ENCODE results near the gene P2RX2. TPM values are rescaled to one million over a fixed set of nuclear protein-coding genes. Genes with fewer than 3 reads are reported as not detected.

P2RX2 gene
- total and polyA plus RNA-seq, 2 experiments from 2014 or later: not detected

DNA sequence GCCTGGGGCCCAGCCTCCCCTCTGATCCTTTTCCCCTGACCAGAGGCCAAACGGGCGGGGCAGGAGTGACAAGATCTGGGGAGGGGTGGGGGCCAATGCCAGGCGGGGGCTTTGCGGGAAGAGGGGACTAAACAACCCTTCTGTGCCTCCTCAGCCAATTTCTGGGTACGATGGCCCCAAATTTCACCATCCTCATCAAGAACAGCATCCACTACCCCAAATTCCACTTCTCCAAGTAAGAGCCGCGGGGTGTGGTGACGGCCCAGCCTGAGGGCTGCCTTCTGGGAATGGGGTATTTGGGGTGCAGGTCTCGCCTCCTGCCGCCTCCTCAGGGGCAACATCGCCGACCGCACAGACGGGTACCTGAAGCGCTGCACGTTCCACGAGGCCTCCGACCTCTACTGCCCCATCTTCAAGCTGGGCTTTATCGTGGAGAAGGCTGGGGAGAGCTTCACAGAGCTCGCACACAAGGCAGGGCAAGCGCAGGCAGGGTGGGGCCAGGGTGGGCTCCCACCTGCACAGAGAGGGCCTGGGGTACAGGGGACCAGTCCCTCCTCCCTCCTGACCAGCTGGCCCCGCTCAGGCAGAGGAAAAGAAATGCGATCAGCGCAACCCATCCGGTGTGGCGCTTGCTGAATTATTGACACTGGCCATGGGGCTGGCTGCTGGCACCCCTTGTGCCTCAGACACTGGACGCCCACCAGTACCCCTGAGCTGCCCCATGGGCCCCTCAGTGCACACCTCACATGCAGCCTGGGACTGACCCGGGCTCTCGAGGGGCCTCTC lies 1.7 kb downstream of the P2RX2 start:
- Histone ChIP-seq H3K9me2 (replicated peaks; ENCODE audit: insufficient read depth) (no peaks in the 10 kb centered on the region), H3K27ac (no peak overlapping the region), H3K27me3 (peaks cover 42% of the 10 kb centered on the region), H3K36me3 (replicated peaks; ENCODE audit: insufficient read depth, low read depth) (no peaks in the 10 kb centered on the region), H3K4me1 (ENCODE audit: insufficient read depth) (peaks cover 7% of the 10 kb centered on the region), H3K4me2 (no peak overlapping the region), H2AFZ (no peak overlapping the region), H3K9me3 (ENCODE audit: low read depth) (peaks cover 5% of the 10 kb centered on the region), H3K4me3 (no peak overlapping the region), H3K79me2 (no peaks in the 10 kb centered on the region), H4K20me1 (ENCODE audit: insufficient read depth, poor library complexity, severe bottlenecking) (no peaks in the 10 kb centered on the region)
- TF ChIP-seq, protein P1, sequence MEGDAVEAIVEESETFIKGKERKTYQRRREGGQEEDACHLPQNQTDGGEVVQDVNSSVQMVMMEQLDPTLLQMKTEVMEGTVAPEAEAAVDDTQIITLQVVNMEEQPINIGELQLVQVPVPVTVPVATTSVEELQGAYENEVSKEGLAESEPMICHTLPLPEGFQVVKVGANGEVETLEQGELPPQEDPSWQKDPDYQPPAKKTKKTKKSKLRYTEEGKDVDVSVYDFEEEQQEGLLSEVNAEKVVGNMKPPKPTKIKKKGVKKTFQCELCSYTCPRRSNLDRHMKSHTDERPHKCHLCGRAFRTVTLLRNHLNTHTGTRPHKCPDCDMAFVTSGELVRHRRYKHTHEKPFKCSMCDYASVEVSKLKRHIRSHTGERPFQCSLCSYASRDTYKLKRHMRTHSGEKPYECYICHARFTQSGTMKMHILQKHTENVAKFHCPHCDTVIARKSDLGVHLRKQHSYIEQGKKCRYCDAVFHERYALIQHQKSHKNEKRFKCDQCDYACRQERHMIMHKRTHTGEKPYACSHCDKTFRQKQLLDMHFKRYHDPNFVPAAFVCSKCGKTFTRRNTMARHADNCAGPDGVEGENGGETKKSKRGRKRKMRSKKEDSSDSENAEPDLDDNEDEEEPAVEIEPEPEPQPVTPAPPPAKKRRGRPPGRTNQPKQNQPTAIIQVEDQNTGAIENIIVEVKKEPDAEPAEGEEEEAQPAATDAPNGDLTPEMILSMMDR (IDR thresholded peaks at IDR 0.05; ENCODE audit: poor library complexity): no peak
- TF ChIP-seq EZH2 (IDR thresholded peaks at IDR 0.05; ENCODE audit: borderline replicate concordance): no peak
- TF ChIP-seq EZH2phosphoT487 (IDR thresholded peaks at IDR 0.05; ENCODE audit: low read depth, severe bottlenecking, unreplicated experiment): no peak
- WGBS (ENCODE audit: low lambda C conversion rate, missing lambda C conversion rate): 76% methylated on average over 20 of the region's 29 CpGs
- no peak for DNase-seq (ENCODE audit: low spot score)

DNA sequence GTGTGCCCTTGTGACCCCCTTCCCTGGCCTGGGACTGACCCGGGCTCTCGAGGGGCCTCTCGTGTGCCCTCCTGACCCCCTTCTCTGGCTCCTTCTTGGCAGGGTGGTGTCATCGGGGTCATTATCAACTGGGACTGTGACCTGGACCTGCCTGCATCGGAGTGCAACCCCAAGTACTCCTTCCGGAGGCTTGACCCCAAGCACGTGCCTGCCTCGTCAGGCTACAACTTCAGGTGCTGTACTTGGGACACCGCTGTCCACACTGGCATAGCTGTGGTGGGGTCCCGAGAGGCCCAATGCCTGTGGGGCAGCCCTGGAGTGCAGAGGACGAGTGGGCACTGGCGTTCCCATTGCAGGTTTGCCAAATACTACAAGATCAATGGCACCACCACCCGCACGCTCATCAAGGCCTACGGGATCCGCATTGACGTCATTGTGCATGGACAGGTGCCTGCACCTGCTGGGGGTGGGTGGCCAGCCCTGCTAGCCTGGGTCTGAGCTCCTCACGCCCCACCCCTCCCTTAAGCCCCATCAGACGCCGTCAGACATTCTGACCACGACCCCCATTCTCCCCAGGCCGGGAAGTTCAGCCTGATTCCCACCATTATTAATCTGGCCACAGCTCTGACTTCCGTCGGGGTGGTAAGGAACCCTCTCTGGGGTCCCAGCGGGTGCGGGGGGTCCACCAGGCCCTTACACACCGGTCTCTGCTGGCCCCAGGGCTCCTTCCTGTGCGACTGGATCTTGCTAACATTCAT lies 2.5 kb downstream of the P2RX2 start:
- Histone ChIP-seq H4K20me1 (ENCODE audit: insufficient read depth, poor library complexity, severe bottlenecking) (no peaks in the 10 kb centered on the region), H3K9me2 (replicated peaks; ENCODE audit: insufficient read depth) (no peaks in the 10 kb centered on the region), H3K36me3 (replicated peaks; ENCODE audit: insufficient read depth, low read depth) (no peaks in the 10 kb centered on the region), H3K4me3 (no peak overlapping the region), H3K4me1 (ENCODE audit: insufficient read depth) (peaks cover 7% of the 10 kb centered on the region), H3K4me2 (no peak overlapping the region), H3K9me3 (ENCODE audit: low read depth) (peaks cover 5% of the 10 kb centered on the region), H3K79me2 (no peaks in the 10 kb centered on the region), H3K27me3 (peaks cover 35% of the 10 kb centered on the region), H2AFZ (no peak overlapping the region), H3K27ac (no peak overlapping the region)
- TF ChIP-seq, protein P1 (IDR thresholded peaks at IDR 0.05; ENCODE audit: poor library complexity): no peak
- no peak for TF ChIP-seq EZH2 (IDR thresholded peaks at IDR 0.05; ENCODE audit: borderline replicate concordance)
- TF ChIP-seq EZH2phosphoT487 (IDR thresholded peaks at IDR 0.05; ENCODE audit: low read depth, severe bottlenecking, unreplicated experiment): no peak
- 86% methylated on average over 28 of the region's 28 CpGs for WGBS (ENCODE audit: low lambda C conversion rate, missing lambda C conversion rate)
- no peak for DNase-seq (ENCODE audit: low spot score)

DNA sequence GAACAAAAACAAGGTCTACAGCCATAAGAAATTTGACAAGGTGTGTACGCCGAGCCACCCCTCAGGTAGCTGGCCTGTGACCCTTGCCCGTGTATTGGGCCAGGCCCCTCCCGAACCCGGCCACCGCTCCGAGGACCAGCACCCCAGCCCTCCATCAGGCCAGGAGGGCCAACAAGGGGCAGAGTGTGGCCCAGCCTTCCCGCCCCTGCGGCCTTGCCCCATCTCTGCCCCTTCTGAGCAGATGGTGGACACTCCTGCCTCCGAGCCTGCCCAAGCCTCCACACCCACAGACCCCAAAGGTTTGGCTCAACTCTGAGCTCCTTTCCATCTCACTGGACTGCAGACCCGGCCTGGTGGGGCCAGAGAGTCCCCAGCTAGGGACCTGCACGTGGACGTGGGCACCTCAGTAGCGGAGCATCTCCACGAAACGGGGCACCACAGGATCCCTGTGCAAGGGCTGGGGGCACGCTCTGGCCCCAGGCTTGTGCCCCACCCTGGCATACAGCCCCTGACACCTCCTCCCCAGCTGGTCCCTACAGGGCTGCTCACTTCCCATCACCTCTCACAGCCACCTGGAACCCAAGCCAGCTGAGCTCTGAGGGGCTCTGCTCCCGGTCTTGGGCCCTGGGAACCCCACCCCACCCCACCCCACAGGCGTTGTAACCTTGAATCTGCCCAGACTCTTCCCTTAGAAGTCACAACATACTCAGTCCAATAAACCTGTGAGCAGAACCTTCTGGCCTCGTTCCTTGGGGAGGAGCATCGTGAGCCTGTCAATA lies 3.3 kb downstream of the P2RX2 start:
- Histone ChIP-seq H3K36me3 (replicated peaks; ENCODE audit: insufficient read depth, low read depth) (no peaks in the 10 kb centered on the region), H4K20me1 (ENCODE audit: insufficient read depth, poor library complexity, severe bottlenecking) (no peaks in the 10 kb centered on the region), H3K4me2 (no peak overlapping the region), H3K9me3 (ENCODE audit: low read depth) (peaks cover 4% of the 10 kb centered on the region), H2AFZ (no peak overlapping the region), H3K4me1 (ENCODE audit: insufficient read depth) (peaks cover 7% of the 10 kb centered on the region), H3K79me2 (no peaks in the 10 kb centered on the region), H3K27me3 (peaks cover 29% of the 10 kb centered on the region), H3K4me3 (no peak overlapping the region), H3K9me2 (replicated peaks; ENCODE audit: insufficient read depth) (no peaks in the 10 kb centered on the region), H3K27ac (no peak overlapping the region)
- TF ChIP-seq EZH2 (IDR thresholded peaks at IDR 0.05; ENCODE audit: borderline replicate concordance): no peak
- no peak for TF ChIP-seq EZH2phosphoT487 (IDR thresholded peaks at IDR 0.05; ENCODE audit: low read depth, severe bottlenecking, unreplicated experiment)
- TF ChIP-seq, protein P1 (IDR thresholded peaks at IDR 0.05; ENCODE audit: poor library complexity): no peak
- DNase-seq (ENCODE audit: low spot score): no peak
- WGBS (ENCODE audit: low lambda C conversion rate, missing lambda C conversion rate): 94% methylated on average over 21 of the region's 21 CpGs

Measured in hepatocyte (in vitro differentiated cells).